Measurements from ENCODE around the gene RAB3GAP2.
"Not testable (repeated sequence)": the region's sequence is repeated elsewhere in the genome, so short reads cannot be mapped to it uniquely, and the experiment has no call there.

RAB3GAP2 gene

DNA sequence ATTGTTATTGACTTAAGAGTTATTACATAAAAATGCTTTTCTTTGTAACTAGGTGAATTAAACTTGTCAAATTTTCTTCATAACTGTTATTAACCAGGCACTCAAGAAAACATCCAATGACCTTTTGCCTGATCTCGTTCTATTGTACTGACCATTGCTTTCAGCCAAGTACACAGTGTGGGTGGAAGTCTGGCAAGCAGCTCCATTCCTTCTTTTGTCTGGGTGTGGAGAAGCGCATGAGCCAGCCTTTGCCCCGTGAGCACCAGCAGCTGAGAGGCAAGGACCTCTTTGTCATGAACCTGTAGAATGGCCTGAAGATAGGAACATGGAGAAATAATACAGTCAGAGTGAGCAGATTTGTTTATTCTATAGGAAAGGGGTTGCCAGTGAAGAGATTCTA lies 120.8 kb downstream of the RAB3GAP2 start:
- DNase-seq (ENCODE audit: low read depth, low spot score), result no peak

DNA sequence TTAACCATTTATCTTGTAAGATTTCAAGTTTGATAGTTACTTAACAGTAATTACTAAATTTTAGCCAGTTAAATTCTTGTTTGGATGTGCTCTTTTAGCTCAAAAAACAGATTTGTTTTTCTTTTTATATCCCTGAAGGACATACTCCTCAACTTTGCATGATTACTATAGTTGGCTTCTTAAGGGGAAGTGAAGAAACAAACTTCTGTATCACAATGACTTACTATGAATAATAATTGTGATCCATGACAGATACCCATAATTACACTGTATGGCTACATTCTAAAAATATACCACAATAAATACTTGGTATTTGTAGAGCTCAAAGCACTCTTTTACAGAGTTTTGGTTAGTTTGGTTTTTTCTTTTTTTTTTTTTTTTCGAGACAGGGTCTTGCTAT lies 122.5 kb downstream of the RAB3GAP2 start:
- DNase-seq (ENCODE audit: low read depth, low spot score), result no peak

DNA sequence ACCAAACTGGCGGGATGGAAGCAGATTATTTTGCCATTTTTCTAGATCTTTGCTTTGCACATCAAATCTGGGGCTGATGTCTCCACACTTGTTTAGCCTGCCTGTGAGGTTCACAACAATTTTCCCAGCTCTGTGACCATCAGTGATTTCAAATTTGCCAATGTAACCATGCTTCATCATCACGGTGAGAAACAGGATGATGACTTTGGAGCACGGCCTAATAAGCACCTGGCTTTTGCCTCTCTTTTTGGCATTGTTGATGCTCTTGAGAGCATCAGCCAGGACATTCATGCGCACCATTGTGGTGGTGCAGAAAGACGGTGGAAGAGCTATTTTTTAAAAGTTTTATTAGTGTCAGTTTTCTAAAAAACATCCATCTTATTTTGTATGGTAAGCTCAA lies 128.2 kb downstream of the RAB3GAP2 start:
- DNase-seq (ENCODE audit: low read depth, low spot score), result no peak

DNA sequence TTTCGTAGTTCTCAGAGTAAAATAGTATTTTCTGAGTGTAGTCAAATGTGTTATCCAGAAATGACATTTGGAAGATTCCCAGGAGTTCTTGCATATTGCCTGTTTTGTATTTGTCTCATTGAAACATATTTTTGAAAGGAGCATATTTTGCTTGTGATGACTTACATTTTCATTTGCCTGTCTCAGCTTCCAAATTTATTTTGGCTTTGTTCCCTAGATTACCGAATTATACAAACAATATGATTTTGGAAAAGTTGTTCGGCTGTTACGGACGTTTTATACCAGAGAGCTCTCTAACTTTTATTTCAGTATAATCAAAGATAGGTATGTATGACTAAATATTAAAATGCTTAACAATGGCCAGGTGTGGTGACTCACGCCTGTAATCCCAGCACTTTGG lies 132.3 kb downstream of the RAB3GAP2 start:
- no peak for DNase-seq (ENCODE audit: low read depth, low spot score)

DNA sequence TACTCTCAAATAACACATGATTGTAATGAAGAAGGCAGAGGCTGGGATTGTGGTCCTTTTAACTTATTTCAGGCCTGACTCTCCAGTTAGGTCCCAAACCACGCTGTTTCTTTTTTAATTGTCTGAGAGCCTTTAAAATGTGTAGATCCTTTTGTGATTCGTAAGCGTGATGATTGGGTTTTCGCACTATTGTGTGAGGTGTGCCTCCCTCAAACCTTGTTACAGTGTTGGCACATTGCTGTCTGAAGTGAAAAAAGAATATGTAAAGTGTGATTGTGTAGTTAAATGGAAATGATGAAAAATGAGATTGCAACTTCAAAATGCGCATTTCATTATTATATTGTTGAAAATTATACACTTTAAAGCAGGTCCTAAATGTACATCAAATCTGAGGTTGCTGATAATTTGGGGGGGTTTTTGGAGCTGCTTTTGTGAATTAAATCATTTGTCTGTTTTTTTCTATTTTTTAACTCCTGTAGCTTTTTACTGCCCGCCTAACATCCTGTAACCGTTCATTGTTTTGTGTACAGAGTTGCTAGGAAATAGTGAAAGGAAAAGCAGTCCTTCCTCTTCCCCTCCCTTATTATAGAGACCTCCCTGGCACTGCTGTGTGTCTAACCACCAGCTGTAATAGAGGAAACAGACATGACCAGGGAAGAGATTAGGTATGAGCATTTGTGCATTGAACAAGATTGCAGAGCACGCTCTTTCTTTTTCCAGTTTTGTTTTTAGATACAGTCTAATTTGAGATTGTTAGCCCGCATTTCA lies 135.1 kb downstream of the RAB3GAP2 start:
- DNase-seq (ENCODE audit: low read depth, low spot score), result no peak

DNA sequence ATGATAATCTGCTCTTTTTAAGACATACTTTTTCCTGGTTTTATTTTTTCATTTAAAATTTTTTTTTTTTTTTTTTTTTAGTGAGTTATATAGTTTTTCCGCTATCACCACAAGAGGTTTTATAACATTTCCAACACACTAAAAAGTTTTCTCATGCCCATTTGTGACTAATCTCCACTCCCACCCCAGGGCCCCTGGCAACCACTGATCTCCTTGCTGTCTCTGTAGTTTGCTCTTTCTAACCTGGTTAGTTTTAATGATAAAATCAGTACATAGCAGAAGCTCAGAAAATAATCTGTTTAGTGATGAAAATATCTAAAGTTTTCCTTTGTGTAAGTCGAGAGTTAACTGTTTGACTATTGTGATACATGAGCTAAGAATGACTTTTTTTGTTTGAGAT lies 136.5 kb downstream of the RAB3GAP2 start:
- DNase-seq (ENCODE audit: low read depth, low spot score), result no peak

DNA sequence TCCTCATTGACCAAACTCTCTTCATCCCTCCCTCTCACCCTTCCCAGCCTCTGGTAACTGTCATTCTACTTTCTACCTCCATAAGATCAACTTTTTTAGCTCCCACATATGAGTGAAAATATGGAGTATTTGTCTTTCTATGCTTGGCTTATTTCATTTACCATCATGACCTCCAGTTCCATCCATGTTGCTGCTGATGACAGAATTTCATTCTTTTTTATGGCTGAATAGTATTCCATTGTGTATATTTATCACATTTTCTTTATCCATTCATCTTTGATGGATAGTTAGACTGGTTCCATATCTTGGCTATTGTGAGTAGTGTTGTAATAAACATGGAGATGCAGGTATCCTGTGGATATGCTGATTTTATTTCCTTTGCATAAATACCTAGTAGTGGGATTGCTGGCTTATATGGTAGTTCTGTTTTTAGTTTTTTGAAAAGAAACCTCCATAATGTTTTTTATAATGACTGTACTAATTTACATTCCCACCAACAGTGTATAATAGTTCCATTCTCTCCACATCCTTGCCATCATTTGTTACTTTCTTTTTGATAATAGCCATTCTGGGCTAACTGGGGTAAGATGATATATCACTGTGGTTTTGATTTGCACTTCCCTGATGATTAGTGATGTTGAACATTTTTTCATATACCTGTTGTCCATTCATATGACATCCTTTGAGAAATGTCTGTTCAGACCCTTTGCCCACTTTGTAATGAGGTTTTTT lies 142.6 kb downstream of the RAB3GAP2 start:
- no peak for DNase-seq (ENCODE audit: low read depth, low spot score)

DNA sequence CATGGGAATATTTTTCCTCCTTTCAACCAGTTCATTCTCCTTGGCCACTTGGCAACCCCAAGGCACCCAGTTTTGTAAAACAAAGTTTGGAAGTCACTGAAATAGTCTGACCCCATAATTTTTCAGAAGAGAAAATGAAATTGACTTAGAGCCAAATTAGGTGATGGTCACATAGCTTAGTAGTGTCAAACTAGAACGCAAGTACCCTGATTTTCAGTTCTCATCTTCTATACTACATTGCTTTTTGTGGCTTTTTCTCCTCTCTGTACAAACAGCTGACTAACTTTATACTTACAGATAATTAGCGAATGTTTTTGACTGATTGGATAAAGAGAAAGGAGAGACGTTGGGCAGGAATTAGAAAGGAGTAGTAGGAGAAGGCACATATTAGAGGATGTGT lies 145.2 kb downstream of the RAB3GAP2 start:
- DNase-seq (ENCODE audit: low read depth, low spot score), result no peak

DNA sequence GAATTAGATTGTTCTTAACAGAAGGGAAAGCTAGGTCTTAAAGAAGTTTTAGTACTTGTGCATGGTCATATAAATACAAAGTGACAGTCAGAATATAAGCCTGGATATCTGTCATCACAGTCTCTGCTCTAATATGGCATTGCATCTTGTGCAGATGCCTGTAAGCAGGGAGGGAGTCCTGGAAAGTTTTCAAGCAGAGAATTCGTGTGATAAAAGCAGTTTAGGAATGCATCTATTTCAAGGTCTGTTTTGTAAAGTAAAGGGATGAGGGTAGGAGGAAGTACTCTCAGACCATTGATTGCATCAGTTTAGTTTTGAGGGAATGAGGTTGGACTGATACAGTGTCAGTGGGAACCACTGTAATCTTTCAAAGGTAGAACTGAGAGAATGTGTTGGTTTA lies 147.7 kb downstream of the RAB3GAP2 start:
- DNase-seq (ENCODE audit: low read depth, low spot score), result no peak

DNA sequence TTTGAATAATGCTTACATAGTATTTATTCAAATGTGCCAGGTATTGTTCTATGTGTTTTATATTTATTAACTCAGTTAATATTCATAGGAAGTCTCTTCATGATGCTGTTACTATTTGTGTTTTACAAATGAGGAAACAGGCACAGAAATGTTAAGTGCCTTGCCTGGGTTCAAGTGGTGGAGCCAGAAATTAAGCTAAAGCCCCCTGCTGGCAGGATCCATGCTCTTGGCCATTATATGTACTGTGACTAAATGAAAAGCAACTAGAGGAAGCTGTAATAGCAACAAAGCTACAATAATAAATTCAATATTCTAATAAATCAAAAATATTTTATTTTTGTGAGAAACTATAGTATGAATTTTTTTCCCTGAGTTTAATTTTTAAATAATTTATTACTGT lies 148.4 kb downstream of the RAB3GAP2 start:
- no peak for DNase-seq (ENCODE audit: low read depth, low spot score)

DNA sequence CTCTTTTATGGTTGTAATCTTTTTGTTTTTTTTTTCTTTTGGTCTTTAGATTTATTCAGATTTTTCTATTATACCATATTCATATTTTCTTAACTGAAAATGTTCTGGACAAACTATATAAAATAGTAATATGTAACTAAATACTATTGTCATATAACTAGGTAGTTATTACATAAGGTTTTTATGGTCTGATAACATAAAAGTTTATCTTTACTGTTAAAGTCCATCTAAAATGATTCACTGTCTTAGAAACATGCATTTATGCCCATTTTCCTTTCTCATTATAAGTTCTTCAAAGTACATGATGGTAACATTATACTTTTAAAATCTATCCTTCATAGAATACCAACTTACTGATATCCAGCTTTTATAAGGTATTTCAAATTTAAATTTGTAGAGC lies 149.2 kb downstream of the RAB3GAP2 start:
- DNase-seq (ENCODE audit: low read depth, low spot score), result no peak

DNA sequence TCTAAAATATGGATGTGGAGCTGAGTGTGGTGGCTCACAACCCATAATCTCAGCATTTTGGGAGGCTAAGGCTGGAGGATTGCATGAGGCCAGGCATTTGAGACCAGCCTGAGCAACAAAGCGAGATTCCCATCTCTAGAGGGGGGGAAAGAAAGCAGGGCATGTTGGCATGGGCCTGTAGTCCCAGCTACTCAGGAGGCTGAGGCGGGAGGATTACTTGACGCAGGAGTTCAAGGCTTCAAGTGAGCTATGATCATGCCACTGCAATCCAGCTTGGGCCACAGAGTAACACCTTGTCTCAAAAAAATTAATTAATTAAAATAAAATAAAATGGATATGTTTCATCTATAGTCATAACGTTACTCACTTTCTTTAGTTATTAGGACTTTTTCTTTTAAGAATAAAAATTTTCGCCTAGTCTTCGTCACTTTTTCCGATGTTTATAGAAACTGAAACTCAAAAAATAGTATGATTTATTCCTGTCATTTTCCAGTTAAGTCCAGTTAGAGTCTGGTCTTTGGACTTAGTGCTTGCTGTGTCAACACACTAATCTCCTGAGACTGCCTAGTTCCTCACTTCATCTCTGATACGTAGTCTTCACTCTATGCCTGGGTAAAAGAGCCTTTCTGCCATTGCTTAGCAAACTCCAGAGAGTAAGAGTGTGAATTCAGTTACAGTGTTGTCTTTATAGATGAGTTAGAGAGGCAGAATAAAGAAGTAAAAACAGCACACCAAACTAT lies 150.3 kb downstream of the RAB3GAP2 start:
- no peak for DNase-seq (ENCODE audit: low read depth, low spot score)

DNA sequence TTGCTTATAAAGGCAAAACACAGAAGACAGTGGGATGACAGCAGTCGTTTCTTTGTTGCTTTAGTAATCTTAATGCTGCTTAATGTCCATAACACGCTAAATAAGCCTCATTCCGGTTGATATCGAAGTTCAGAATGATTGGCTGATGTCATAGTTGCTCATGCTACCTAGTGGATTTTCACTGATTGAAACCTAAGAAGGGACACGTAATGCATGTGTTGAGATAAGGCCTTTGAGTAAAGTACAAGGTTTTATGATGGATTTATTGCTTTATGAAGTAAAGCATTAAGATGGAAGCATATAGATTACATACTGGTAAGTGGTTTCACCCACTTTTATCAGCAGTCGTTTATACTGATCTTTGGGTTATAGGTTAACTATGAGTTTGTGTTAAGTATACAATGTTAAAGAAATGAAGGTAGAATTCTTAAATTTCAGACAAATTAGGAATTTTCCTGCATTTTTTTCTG lies 153.2 kb downstream of the RAB3GAP2 start:
- no peak for DNase-seq (ENCODE audit: low read depth, low spot score)

DNA sequence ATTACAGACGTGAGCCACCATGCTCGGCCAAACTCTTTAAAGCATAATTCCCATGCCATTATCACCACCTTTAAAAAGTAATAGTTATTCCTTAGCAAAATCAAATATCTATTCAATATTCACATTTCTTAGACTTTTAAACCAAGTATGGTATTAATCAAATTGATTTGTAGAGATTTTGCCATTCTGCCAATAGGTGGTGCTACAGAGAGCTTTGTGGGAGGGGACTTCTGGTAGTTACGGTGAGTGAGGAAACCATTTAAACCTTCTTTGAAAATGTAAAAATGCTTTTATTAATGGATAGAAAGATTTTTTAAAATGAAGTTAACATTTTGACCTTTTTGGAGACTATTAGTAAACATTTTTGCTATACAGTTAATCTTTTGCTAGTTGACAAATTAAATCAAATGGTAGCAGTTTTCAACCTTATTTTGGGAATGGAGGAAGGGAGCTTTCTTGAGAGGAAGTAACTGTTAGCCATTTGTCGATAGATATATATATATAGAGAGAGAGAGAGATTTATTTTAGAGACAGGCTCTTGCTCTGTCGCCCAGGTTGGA lies 159.0 kb downstream of the RAB3GAP2 start:
- DNase-seq (ENCODE audit: low read depth, low spot score), result no peak

DNA sequence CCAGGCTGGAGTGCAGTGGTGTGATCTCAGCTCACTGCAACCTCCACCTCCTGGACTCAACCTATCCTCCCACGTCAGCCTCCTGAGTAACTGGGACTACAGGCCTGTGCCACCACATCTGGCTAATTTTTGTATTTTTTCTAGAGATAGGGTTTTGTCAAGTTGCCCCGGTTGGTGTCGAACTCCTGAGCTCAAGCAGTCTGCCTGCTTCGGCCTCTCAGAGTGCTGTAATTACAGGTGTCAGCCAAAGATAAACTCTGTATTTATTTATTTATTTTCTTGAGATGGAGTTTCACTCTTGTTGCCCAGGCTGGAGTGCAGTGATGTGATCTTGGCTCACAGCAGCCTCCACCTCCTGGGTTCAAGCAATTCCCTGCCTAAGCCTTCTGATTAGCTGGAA lies 159.7 kb downstream of the RAB3GAP2 start:
- not testable (repeated sequence) for DNase-seq (ENCODE audit: low read depth, low spot score)

DNA sequence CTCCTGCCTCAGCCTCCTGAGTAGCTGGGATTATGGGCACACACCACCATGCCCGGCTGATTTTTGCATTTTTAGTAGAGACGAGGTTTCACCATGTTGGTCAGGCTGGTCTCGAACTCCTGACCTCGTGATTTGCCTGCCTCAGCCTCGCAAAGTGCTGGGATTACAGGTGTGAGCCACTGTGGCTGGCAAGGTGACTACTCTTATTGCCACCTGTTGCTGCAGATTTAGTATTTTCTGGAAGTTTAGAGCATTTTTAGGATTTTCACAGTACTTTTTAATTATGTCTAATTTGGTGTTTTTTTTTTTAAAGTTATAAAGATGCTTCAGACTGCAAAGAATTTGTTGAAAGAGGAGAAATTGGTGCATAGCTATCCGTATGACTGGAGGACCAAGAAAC lies 161.8 kb downstream of the RAB3GAP2 start:
- not testable (repeated sequence) for DNase-seq (ENCODE audit: low read depth, low spot score)

DNA sequence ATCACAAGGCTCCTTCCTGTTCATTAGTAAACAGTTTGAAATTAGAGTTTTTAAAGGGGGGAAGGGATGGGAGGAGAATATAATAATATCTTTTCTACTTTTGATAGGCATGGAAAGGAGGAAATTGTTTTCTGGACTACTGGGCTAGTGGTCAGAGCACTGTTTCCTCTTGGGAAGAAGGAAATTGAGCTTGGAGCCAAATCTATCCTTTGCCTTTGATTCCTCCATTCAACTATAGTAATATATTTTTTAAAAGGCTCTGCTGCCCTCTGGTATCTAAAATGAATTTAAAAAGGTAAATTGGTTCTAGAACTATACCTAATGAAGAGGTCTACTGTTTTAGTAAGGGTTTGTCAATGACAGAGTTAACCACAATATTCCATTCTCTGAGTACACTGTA lies 172.4 kb downstream of the RAB3GAP2 start:
- no peak for DNase-seq (ENCODE audit: low read depth, low spot score)
